Mammary epithelial cell (primary cell): ENCODE measurements around the gene ABLIM3.

Experiments
- CTCF ChIP-seq, 2 donors: IDR thresholded peaks in 1 of 2; conservative IDR thresholded peaks in 1 of 2; 2 replicates each; pipeline ENCODE4 v1.5.1; 2011 to 2012; ENCODE audit warnings: inconsistent platforms in 2 of 2, low read length in 2 of 2, mild to moderate bottlenecking in 2 of 2, control low read depth in 1 of 2, low read depth in 1 of 2; ENCODE audit not compliant: insufficient read depth in 1 of 2; ENCODE audit errors: extremely low read depth in 1 of 2
- EZH2 ChIP-seq: IDR thresholded peaks from 2 replicates; pipeline ENCODE4 v1.6.1; 2012; ENCODE audit warnings: low read length, inconsistent platforms, borderline replicate concordance

DNA sequence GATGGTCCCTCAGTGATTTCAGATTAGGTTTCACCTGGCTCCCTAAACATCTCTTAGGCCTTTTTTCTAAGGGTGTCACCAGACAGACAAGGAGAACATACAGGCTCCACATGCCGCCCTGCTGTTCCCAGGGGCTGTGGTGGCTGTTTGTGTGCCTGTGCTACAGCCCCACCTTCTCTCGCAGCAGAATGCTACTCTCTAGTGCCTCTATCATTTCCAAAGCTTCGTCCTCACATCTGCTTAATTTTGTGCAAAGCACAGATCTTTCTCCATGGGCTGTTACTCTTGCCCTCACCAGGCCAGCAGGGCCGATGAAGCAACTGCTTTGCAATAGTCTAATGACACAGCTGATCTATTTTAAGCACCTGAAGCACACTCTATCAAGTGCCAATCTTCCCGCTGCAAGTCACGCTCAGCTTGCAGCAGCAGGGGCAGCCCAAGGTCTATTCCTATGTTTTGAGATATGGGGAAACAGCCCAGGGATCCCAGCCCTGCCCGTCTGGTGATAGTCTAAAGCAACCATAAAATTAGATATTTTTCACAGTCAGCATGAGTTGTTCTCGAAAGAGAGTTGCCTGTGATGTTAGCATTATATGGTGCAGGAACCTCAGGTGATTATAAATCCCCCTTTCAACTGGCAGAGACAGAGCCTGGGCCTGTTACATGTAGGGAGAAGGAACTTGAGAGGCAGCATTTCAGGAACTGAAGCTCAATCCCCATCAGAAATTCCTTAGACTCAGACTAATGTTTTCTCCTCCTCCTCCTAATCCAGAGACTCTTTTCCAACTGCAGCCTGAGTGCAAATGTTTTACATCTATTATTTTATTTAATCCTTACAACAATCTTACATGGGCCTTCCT lies 12.7 kb downstream of the ABLIM3 start:
- no peak for TF ChIP-seq EZH2
- TF ChIP-seq CTCF (conservative IDR thresholded peaks at IDR 0.05 in 1 of 2, IDR thresholded peaks at IDR 0.05 in 1 of 2; ENCODE audit: extremely low read depth in 1 of 2, insufficient read depth in 1 of 2, low read depth in 1 of 2, low read length in 2 of 2) = no peak
